Pons (tissue), 1 donor: ENCODE data around the gene ZBTB18.
A peak's percentile ranks its signal among the peaks of the same experiment; 100 is the strongest.
"Not testable (repeated sequence)": the region's sequence is repeated elsewhere in the genome, so short reads cannot be mapped to it uniquely, and the experiment has no call there.

Source experiments
- DNase-seq: peaks from one replicate; pipeline ENCODE4 v3.0.0-alpha.2; 2016; ENCODE audit warnings: low spot score

ZBTB18 gene

DNA sequence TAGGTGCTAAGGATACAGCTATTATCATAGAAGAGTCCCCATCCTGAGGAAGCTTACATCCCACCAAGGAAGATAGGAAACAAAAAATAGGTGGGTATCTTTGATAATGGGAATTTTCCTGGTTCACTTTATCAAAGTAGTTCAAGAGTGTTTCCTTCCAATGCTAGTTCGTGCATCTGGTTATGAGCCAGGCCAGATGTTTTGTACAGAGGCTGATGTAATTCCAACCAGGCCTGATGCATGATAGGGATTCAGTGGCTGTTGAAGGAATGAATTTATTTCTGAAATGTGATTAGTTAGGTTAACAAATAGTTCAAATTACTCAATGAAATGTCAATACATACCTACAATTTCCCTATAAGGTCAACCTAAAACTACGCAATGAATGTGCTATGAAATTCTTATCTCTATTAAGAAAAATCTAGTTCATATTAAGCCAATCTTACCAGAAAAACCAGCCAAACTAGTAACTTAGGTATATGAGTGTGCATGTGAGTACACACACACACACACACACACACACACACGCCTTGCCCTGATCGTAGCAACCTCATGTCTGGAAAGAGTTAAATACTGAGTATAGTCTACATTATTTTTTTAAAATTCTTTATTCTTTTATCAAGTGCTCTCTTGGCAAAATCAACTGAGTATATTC lies 9.5 kb upstream of the ZBTB18 start:
- no peak for DNase-seq

DNA sequence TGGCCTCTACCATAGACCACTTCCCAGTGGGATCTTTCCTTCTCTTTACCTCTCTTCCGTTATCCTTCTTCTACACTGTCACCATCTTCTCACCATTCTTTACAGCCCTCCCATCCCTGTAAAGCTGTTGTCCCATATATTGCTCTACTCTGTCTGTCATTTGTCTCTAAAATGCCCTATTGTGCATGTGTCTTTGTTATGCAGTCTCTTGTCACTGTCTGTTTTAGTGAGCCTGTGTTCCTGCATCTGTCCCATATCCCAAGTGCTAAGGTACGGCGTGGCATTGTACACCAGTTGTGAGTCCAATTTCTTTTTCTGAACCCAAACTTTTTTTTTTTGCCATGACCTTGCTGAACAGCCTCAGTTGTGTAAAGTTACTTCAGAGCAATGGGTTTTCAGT lies 8.8 kb upstream of the ZBTB18 start:
- DNase-seq, result no peak

DNA sequence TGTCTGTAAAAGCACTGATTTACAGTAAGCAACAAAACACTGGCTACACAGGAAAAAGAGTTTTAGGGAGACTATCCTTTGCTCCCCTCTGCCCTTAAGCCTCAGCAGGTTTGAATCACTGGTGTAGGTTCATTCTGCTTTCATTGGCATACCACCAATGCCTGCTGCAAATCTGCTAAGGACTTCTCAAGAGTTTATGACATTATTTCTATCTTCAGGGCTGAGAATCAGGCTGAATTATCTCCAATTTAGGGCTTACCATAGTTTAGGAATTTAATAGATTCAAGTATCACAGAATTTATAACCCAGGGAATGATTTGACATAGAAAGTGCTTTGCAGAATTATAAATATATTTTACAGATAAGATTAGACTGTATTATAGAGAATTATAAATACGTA lies 6.7 kb upstream of the ZBTB18 start:
- DNase-seq, result no peak

DNA sequence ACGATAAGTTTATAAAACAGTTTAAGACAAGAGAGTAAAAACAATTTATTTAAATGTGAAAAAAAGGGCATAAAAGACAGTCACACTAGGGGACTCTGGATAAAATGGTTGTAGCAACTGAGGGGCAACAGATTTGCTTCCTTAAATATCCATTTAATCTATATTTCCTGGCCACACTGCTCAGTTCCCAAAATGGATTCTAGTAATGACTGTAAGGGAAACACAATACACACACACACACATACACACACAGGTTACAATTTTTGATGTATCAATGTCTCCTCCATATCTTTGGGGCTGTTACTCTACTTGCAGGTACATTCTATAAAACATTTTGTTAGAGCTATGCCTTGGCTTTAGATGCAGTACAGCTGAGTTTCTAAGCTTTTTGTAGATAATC lies 4.8 kb upstream of the ZBTB18 start:
- DNase-seq, result not testable (repeated sequence)

DNA sequence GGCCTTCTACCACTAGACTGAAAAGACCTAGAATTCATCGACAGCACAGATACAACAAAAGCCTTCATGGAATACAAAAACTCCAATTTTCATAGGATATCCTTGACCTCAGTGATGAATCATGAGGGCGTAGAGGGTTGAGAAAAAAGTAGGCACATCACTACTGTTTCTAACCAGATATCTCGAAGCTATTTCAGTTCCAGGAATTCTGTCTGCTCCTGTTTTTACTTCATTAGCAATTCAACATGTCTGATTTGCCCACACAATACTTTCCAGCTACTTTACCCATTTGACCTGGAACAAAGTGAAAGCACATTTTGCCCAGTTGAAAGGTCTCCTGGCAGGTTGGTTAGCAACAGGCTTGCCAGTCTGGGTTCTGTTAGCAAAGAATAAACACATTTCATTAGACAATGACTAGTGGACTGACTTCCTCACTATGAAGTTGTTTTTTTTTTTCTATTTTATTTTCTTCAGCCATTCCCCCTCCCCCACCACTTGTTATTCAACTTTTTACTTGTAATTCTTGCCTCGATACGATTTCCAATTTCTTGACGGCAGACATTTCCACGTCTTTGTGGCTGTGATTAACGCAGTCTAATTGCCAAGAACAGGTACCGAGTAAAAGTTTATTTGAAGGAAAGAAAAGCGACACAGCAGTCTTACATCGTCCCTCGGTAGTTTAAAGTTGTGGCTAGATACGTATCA lies 4.0 kb upstream of the ZBTB18 start:
- DNase-seq, result peak; percentile 64

DNA sequence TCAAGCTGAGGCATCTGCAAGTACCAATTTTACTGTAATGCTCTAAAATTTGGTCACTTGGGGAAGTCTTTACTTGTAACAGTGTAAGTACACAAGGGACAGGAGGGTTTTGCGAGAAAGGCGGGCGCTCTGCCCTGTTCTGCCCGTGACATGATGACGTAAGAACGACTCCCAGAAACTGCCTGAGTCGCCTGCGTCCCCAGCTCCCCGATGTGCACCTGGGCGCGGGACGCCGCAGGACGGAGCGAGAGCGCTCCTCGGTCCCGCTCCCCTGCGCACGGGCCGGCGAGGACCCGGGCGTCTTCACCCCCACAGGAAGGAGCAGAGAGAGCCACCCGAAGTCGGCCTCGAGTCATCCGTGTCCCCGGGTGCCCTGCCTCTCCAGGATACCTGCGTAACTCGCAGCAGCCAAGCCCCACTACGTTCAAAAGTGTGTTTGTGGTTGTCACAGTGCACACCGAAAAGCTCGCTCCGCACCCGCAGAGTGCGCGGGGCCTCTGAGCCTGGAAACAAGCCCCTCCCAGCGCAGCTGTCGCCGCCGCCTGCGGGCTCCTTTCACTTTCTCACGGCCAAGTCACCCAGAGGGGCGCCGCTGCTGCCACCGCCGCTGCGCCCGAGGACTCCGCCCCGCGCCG lies 3.3 kb upstream of the ZBTB18 start:
- DNase-seq, result peak; percentile 86

DNA sequence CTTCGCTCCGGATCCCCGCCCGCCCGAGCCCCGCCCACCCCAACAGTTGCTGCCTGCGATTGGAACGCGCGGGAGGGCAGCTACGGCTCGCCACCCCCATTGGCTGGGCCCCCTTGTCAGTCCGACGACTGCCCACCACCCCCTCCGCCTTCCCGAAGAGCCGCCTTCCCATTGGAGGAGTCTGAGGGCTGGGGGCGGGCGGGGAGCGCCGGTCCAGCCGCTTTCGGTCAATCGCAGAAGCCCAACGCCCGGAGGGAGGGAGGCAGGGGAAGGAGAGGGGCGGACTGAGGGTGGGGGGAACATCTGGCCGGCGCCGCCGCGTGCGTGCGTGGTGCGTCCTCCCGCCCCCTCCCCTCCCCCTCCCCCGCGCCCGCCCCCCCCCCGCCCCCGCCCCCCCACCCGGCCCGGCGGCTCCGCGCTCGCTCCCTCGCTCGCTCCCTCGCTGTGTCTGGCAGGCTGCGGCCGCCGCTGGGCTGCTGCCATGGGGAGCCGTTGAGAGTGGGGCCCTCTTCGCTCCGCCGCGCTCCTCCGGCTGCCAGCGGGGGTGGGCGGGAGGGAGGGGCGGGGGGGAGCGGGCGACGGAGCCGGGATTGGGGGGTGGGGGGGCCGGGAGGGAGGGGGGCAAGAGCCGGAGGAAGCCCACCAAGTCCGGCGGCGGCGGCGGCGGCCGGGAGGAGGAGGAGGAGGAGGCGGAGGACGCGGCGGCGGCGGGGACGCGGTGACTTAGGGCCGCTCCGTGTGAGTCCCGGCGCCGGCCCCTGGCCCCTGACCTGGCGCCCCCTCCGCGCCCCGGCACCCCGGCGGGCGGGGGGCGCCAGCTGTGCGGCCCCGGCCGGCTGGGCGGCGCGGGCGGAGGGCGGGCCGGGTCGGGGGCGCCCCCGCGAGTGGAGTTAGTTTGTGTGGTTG lies 2.6 kb upstream of the ZBTB18 start:
- DNase-seq, result peak; percentile 99

DNA sequence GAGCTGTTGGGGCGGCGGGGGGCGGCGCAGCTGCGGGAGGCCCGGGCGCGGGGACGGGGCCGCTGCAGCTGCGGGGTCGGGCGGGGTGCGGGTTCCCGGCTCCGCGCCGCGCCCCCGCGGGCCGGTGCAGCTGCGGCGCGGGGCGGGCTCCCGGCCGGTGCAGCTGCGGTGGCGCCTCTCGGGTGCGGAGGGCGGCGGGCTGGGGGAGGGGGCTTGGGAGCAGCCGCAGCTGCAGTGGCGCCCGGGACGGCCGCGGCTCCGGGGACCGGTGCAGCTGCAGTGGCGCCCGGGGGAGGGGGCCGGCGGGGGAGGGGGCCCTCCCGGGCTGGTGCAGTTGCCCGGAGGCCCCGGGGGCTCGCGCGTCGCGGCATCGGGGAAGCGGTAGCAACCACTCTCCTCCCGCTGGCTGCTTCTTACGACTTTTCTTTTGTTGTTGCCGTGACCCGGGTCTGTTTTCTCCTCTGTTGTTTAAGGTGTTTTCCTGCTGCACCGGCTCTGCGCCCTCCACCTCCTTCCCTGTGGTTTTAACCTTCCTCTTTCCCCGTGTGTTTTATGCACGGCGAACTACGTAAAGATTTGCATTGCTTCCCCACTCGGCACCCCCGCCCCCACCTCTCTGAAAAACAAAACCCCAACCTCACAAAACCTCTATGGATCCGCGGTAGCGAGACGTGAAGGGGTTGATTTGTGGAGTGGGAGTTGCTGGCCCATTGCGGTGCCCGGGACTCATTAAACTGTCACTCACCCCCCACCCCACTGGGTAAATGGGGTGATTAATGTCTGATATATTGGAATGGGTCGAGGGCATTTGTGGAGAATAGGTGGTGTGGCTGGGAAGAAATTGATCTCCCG lies 1.7 kb upstream of the ZBTB18 start:
- DNase-seq, result peak; percentile 55

DNA sequence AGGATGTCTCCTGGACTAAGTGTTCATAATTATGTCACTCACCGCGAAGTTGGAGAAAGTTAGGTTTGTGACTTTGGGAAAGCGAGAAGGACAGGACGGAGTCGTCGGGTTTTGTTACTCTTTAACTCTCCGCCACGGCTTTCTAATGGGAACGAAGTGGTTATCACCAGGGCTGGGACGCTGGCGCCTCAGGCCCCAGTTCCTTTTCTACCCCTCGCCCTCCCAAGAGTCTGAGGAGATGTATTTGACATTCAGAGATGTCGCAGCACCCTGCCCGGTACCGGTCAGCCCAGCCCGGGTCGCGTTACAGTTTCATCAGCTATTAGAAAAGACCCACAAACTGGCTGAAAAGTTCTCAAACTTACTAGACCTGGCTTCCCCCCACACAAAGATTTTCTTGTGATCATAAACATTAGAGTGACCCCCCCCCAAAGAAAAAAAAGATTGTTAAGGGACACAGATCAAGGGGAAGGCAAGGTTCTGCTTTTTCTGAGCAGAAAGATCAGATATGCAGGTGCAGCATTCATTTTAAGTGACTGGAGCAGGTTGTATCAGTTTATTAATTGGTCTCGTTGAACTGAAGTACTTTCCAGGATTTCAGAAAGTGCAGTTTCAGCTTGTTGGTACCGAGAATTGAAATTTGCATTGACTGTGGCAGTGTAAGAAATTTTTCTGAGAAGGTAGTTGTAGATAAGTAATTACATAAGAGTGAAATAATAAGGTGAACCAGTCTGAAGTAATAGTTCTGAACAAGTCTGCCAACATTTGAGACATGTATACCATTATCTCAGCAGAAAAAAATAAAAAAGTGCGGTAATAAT lies 859 bp upstream of the ZBTB18 start:
- no peak for DNase-seq

DNA sequence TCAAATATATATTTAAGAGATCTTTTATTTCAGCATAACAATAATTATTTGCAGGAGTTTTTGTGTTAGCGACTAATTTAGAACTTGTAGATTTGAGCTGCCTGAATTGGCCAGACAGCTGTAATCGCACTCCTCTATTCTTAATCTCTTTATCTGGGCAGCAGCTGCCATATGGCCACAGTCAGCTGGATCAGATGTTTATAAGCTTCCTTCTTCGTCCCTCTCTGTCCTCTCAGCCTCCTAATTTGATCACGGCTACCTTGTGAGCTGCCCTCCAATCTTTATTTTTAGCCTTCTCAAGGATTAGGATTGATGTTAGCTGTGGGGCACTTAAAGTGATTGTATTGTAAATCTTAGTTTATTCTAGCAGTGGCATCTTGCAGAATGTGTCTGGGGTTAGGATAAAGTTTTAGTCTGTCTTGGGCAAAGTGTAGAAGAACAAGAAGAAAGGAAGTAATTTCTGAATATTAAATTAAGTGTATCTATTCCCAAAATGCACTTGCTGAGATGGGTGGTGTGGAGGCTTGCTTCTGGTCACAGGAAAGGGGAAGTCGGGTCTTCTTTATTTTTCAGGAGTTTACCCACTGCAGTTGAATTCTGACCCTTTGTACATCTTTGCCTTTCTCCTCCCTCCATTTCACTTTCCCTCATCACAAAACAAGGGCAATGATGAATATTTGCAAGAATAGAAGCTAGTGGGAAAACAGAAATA lies 1.1 kb downstream of the ZBTB18 start:
- DNase-seq, result peak; percentile 68

DNA sequence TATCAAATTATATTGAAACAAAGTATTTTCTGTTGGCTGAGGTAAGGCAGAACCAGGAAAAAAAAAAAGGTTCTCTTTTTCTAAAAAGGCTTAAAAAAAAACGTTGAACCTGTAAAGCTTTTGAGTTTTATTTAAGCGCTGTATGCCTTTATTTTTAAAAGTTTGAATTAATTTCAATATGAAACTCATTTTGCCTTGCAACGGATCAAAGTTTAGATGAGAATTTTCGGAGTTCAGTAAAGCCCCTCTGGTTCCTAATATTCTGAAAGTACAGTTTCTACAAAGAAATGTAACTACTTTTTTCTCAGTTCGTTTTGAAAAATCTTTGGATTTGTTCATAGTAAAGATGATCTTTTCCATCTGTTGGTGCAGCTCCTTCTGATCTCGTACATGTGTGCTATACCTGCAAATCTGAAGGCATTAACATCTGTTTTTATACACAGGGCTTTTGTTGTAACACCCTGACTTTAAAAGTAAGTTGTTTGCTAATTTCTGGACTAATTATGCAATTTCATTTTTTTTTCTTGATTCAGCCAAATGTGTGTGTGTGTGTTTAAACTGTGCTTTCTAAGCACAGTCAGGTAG lies 1.7 kb downstream of the ZBTB18 start:
- DNase-seq, result no peak

DNA sequence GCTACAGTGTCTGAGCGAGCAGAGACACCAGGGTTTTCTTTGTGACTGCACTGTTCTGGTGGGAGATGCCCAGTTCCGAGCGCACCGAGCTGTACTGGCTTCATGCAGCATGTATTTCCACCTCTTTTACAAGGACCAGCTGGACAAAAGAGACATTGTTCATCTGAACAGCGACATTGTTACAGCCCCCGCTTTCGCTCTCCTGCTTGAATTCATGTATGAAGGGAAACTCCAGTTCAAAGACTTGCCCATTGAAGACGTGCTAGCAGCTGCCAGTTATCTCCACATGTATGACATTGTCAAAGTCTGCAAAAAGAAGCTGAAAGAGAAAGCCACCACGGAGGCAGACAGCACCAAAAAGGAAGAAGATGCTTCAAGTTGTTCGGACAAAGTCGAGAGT lies 2.7 kb downstream of the ZBTB18 start:
- peak; percentile 95 for DNase-seq

DNA sequence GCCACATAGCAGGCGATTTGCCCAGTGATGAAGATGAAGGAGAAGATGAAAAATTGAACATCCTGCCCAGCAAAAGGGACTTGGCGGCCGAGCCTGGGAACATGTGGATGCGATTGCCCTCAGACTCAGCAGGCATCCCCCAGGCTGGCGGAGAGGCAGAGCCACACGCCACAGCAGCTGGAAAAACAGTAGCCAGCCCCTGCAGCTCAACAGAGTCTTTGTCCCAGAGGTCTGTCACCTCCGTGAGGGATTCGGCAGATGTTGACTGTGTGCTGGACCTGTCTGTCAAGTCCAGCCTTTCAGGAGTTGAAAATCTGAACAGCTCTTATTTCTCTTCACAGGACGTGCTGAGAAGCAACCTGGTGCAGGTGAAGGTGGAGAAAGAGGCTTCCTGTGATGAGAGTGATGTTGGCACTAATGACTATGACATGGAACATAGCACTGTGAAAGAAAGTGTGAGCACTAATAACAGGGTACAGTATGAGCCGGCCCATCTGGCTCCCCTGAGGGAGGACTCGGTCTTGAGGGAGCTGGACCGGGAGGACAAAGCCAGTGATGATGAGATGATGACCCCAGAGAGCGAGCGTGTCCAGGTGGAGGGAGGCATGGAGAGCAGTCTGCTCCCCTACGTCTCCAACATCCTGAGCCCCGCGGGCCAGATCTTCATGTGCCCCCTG lies 3.3 kb downstream of the ZBTB18 start:
- peak; percentile 55 for DNase-seq

DNA sequence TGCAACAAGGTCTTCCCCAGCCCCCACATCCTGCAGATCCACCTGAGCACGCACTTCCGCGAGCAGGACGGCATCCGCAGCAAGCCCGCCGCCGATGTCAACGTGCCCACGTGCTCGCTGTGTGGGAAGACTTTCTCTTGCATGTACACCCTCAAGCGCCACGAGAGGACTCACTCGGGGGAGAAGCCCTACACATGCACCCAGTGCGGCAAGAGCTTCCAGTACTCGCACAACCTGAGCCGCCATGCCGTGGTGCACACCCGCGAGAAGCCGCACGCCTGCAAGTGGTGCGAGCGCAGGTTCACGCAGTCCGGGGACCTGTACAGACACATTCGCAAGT lies 3.8 kb downstream of the ZBTB18 start:
- no peak for DNase-seq

DNA sequence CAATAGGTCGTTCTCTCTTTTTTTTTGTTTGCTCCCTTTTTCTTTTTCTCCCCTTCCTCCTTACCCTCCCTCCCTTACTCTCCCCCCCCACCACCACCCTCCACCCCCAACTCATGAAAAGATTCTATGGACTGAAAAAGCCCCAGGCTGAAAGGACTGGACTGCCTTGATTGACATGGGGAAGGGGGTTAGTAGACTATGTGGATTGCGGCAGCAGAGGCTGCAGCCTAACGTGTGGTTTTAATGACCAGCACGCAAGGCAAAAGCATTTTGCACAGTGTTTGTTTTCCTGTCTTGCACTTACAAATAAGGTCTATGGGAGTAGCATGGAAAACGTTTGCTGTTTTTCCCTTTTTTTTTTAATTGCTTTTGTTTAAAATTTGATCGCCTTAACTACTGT lies 5.5 kb downstream of the ZBTB18 start:
- no peak for DNase-seq

DNA sequence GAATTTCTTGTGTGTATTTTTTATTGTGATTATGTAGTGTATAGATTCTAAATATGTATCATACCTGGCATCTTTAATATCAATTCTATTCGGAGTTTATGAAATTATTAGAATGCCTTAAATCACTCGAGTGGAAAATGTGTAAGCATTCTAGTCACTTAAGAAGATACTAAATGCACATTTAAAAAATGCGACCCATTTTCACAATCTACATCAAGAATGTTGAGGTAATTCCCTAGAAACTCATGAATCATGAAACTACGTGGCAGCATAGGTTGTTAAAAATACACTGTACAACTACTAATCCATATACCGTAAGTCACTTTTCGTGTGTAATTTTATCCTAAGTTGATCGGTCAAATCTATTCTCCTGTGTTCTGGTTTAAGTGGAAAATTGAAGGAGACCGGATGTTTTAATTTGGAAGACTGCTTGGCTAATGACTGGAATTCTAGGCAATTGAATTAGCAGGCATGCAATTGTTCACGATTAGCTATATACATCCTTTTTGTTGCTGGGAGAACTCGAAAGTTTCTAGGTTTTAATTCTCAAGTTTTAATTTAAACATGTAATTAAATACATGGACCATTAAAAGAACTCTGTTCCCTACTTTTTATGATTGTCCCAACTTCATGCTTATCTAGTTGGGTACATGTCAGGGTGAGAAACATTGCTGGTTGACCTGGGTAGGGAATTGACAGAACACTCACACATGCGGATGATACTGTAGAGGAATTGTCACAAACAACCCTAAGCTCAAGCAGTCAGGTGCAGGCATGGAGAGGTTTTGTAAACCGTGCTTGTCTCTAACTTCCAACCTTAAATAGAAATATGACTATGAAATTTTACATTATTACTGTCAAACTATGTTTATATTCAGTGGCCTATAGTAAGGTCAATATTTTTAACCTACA lies 6.6 kb downstream of the ZBTB18 start:
- DNase-seq, result no peak

DNA sequence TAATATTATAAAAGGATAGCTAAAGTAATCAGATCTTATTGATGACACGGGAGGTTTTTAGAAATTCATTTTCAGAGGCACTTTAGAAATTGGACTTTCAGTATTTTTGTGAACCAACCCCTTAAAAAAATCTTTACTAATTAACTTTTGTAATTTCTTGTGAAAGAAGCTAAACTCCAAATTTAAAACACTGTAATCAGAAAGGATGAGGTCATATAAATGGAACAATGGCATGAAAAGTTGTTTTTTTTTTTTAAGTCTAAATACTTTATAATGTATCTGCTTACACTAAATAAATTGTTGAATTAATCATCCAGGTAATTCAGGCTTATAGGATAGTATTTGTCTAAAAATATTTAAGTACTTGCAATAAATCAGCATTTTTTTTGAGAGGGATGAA lies 9.0 kb downstream of the ZBTB18 start:
- DNase-seq, result no peak

DNA sequence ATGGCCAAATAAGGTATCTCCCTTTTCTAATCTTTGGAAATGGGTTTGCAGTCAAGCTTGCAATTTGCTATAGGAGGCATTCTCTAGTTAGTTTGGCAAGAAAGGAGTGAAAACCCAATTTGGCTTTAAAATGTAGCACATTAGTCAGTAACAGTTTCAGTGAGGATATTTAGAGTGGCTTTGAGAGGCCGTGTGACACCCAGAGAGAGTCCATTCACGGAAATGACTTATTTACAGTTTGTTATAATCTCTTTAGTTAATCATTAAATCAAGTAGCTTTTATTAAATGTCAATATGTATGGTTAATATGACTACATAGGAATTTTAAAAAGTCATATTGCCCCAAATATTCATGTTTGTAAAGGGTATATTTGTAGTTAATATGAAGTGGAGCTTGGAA lies 9.6 kb downstream of the ZBTB18 start:
- no peak for DNase-seq
